Measurements from ENCODE around the gene TCL1A.

- TF ChIP-seq POLR2AphosphoS5 (IDR thresholded peaks at IDR 0.05; ENCODE audit: low read depth, low read length) = no peak
- TF ChIP-seq, protein P1, sequence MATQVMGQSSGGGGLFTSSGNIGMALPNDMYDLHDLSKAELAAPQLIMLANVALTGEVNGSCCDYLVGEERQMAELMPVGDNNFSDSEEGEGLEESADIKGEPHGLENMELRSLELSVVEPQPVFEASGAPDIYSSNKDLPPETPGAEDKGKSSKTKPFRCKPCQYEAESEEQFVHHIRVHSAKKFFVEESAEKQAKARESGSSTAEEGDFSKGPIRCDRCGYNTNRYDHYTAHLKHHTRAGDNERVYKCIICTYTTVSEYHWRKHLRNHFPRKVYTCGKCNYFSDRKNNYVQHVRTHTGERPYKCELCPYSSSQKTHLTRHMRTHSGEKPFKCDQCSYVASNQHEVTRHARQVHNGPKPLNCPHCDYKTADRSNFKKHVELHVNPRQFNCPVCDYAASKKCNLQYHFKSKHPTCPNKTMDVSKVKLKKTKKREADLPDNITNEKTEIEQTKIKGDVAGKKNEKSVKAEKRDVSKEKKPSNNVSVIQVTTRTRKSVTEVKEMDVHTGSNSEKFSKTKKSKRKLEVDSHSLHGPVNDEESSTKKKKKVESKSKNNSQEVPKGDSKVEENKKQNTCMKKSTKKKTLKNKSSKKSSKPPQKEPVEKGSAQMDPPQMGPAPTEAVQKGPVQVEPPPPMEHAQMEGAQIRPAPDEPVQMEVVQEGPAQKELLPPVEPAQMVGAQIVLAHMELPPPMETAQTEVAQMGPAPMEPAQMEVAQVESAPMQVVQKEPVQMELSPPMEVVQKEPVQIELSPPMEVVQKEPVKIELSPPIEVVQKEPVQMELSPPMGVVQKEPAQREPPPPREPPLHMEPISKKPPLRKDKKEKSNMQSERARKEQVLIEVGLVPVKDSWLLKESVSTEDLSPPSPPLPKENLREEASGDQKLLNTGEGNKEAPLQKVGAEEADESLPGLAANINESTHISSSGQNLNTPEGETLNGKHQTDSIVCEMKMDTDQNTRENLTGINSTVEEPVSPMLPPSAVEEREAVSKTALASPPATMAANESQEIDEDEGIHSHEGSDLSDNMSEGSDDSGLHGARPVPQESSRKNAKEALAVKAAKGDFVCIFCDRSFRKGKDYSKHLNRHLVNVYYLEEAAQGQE (IDR thresholded peaks at IDR 0.05; ENCODE audit: insufficient read depth in 1 of 2, low read depth in 2 of 2, low read length in 2 of 2) = no peak
- no peak for TF ChIP-seq TAF1 (IDR thresholded peaks at IDR 0.05; ENCODE audit: borderline replicate concordance, insufficient read depth, low read length)
- TF ChIP-seq SIN3A (IDR thresholded peaks at IDR 0.05; ENCODE audit: borderline replicate concordance, insufficient read depth, low read length) = no peak
These were observed 12.1 kb downstream of the TCL1A start for GRCh38 chr14:95701846-95702221.

Measured in PFSK-1 (cell line).